Caco-2 (cell line): ENCODE data around the gene PHPT1. TPM values are rescaled to one million over a fixed set of nuclear protein-coding genes. Genes with fewer than 3 reads are reported as not detected.

Experiments used
- BruUV-seq: library from RNA; stranded (reverse); fragments of 400-500 nt; replicated peaks from 2 replicates; lab custom pipeline; 2021; lab: Mats Ljungman, UMichigan
- CTCF ChIA-PET: fragments of 300-600 bp; sonication (Branson Sonifier 250); formaldehyde crosslinking; loops from one replicate; lab custom pipeline; 2022; ENCODE audit warnings: antibody characterized with exemption; lab: Charles Lee
- POLR2A ChIA-PET: fragments of 300-600 bp; sonication (Branson Sonifier 250); formaldehyde crosslinking; loops from one replicate; lab custom pipeline; 2022; ENCODE audit warnings: antibody characterized with exemption; lab: Charles Lee
- DNase-seq, 2 experiments: peaks; one replicate each; pipeline versions ENCODE4 v3.0.0 to v3.0.0-alpha.2; 2020 to 2022
- H3K27me3 ChIP-seq: replicated peaks from 2 replicates; pipeline ENCODE4 v1.6.0; 2011; ENCODE audit warnings: low read length; ENCODE audit not compliant: control insufficient read depth, insufficient read depth
- H3K36me3 ChIP-seq: 2 replicates; pipeline ENCODE4 v1.5.1; 2011; ENCODE audit warnings: low read length; ENCODE audit not compliant: control insufficient read depth, insufficient read depth
- H3K4me1 ChIP-seq: fragments of 250-450 bp; sonication (Bioruptor Pico); 2 replicates; pipeline ENCODE4 v1.5.1; 2020; ENCODE audit warnings: mild to moderate bottlenecking
- H3K4me3 ChIP-seq: 2 replicates; pipeline ENCODE4 v1.5.1; 2011; ENCODE audit warnings: low read depth, mild to moderate bottlenecking, control low read depth, low read length
- H3K9me3 ChIP-seq: fragments of 250-450 bp; sonication (Bioruptor Pico); 2 replicates; pipeline ENCODE4 v1.5.1; 2020; ENCODE audit warnings: mild to moderate bottlenecking, moderate library complexity
- H3K27ac Mint-ChIP-seq: one replicate; pipeline ENCODE4 v1.8.0; 2022; ENCODE audit warnings: mixed read lengths; ENCODE audit not compliant: unreplicated experiment
- H3K27me3 Mint-ChIP-seq: one replicate; pipeline ENCODE4 v1.8.0; 2022; ENCODE audit warnings: mixed read lengths; ENCODE audit not compliant: insufficient read depth, unreplicated experiment
- H3K36me3 Mint-ChIP-seq: one replicate; pipeline ENCODE4 v1.8.0; 2022; ENCODE audit warnings: mild to moderate bottlenecking, mixed read lengths; ENCODE audit not compliant: insufficient read depth, unreplicated experiment
- H3K4me1 Mint-ChIP-seq: one replicate; pipeline ENCODE4 v1.8.0; 2022; ENCODE audit warnings: low read depth, mixed read lengths; ENCODE audit not compliant: unreplicated experiment
- H3K4me3 Mint-ChIP-seq: one replicate; pipeline ENCODE4 v1.8.0; 2022; ENCODE audit warnings: mild to moderate bottlenecking, moderate library complexity, mixed read lengths; ENCODE audit not compliant: unreplicated experiment
- H3K9me3 Mint-ChIP-seq: one replicate; pipeline ENCODE4 v1.8.0; 2022; ENCODE audit warnings: mixed read lengths; ENCODE audit not compliant: unreplicated experiment
- CTCF ChIP-seq, 2 experiments: fragments of 200-600 bp in 1 of 2; IDR thresholded peaks; 1 replicate in 1 of 2; 2 replicates in 1 of 2; pipeline versions ENCODE4 v1.5.1 to v1.8.0; 2011 to 2022; ENCODE audit warnings: antibody characterized with exemption in 1 of 2, control low read depth in 1 of 2, inconsistent platforms in 1 of 2, low read depth in 1 of 2, low read length in 1 of 2, mild to moderate bottlenecking in 1 of 2, moderate library complexity in 1 of 2; ENCODE audit not compliant: insufficient read depth in 1 of 2, severe bottlenecking in 1 of 2, unreplicated experiment in 1 of 2
- intact Hi-C: fragments of 100-400 bp; cut with micrococcal nuclease; formaldehyde crosslinking; loops from one replicate; pipeline ENCODE4 v1.10.0; 2022; ENCODE audit not compliant: unreplicated experiment
- total RNA-seq: library from RNA; stranded (reverse); gene quantifications from 2 replicates; pipeline ENCODE4 v1.2.3, GENCODE V29; 2022

The PHPT1 gene
- total RNA-seq, 1 experiment from 2014 or later: 105 TPM

- Mint-ChIP-seq H3K4me3 (peak within 1 kb of the TSS; percentile 94), H3K9me3 (no peaks in the 10 kb centered on the region), H3K27me3 (no peaks in the 10 kb centered on the region), H3K4me1 (no peaks in the 10 kb centered on the region), H3K27ac (peak within 1 kb of the TSS; percentile 90), H3K36me3 (peaks cover 9% of the 10 kb centered on the region)
- Histone ChIP-seq H3K4me1 (peaks cover 27% of the 10 kb centered on the region), H3K36me3 (no peaks in the 10 kb centered on the region; the same call in none of the 2 replicates), H3K9me3 (no peaks in the 10 kb centered on the region), H3K27me3 (no peaks in the 10 kb centered on the region), H3K4me3 (peak within 1 kb of the TSS; percentile 95)
- POLR2A ChIA-PET: interaction anchor here (0.6 to 1.3 kb wide), 6 partner anchors 39 to 303 kb away, joined by 3 to 6 read pairs (median 4); partner anchors contain the start of genes PAXX and SSNA1
- TF ChIP-seq CTCF (IDR thresholded peaks at IDR 0.05; ENCODE audit: insufficient read depth in 1 of 2, low read depth in 1 of 2, low read length in 1 of 2, severe bottlenecking in 1 of 2, unreplicated experiment in 1 of 2): no peak
- CTCF ChIA-PET: interaction anchor here (0.6 kb wide), 1 partner anchor 337 kb away, joined by 3 read pairs; no protein-coding TSS in a partner anchor
- DNase-seq: peak; percentile 99
- intact Hi-C loops: no loop called here
- BruUV-seq: no TSS peak
These were observed 36.9 kb downstream of the PHPT1 start, which contains the start of gene TRAF2 for GRCh38 chr9:136885950-136886578. TRAF2 (plus strand) TSS chr9:136886516; CDS start chr9:136898741, 12,225 bp downstream.

GRCh38 chr9:136886610-136887597, 37.7 kb downstream of the PHPT1 start:
- no peak for TF ChIP-seq CTCF (IDR thresholded peaks at IDR 0.05; ENCODE audit: insufficient read depth in 1 of 2, low read depth in 1 of 2, low read length in 1 of 2, severe bottlenecking in 1 of 2, unreplicated experiment in 1 of 2)
- H3K36me3 ChIP-seq: no peaks in the 10 kb centered on the region; the same call in none of the 2 replicates
- H3K4me3 Mint-ChIP-seq: peak overlapping the region; percentile 94
- intact Hi-C loops: no loop called here
- H3K27me3 Mint-ChIP-seq: no peaks in the 10 kb centered on the region
- no peaks in the 10 kb centered on the region for H3K4me1 Mint-ChIP-seq
- H3K27me3 ChIP-seq: no peaks in the 10 kb centered on the region
- BruUV-seq: TSS peak; percentile 31
- no peaks in the 10 kb centered on the region for H3K9me3 ChIP-seq
- H3K4me1 ChIP-seq: peaks cover 21% of the 10 kb centered on the region
- peak overlapping the region; percentile 90 for H3K27ac Mint-ChIP-seq
- no peaks in the 10 kb centered on the region for H3K9me3 Mint-ChIP-seq
- H3K4me3 ChIP-seq: peak overlapping the region; percentile 95
- CTCF ChIA-PET: no interaction called here
- POLR2A ChIA-PET: interaction anchor here (0.6 to 1.3 kb wide), 5 partner anchors 39 to 302 kb away, joined by 3 to 6 read pairs (median 4); partner anchors contain the start of genes PAXX and SSNA1
- peaks cover 17% of the 10 kb centered on the region for H3K36me3 Mint-ChIP-seq
- DNase-seq: peak in 1 of 2 experiments; percentile 59

- intact Hi-C loops: no loop called here
- no peak overlapping the region for H3K4me3 Mint-ChIP-seq
- H3K27me3 Mint-ChIP-seq: no peaks in the 10 kb centered on the region
- Histone ChIP-seq H3K4me1 (peaks cover 12% of the 10 kb centered on the region), H3K4me3 (no peak overlapping the region), H3K36me3 (no peaks in the 10 kb centered on the region; the same call in none of the 2 replicates), H3K27me3 (no peaks in the 10 kb centered on the region), H3K9me3 (no peaks in the 10 kb centered on the region)
- peaks cover 22% of the 10 kb centered on the region for H3K36me3 Mint-ChIP-seq
- CTCF ChIA-PET: interaction anchor here (0.6 kb wide), 1 partner anchor 182 kb away, joined by 5 read pairs; no protein-coding TSS in a partner anchor
- no TSS peak for BruUV-seq
- no peaks in the 10 kb centered on the region for H3K9me3 Mint-ChIP-seq
- no peak for TF ChIP-seq CTCF (IDR thresholded peaks at IDR 0.05; ENCODE audit: insufficient read depth in 1 of 2, low read depth in 1 of 2, low read length in 1 of 2, severe bottlenecking in 1 of 2, unreplicated experiment in 1 of 2)
- POLR2A ChIA-PET: no interaction called here
- no peak overlapping the region for H3K27ac Mint-ChIP-seq
- no peaks in the 10 kb centered on the region for H3K4me1 Mint-ChIP-seq
- DNase-seq: no peak
These were observed 39.2 kb downstream of the PHPT1 start for GRCh38 chr9:136888454-136888853.
